ENCODE results near the gene ADAMTS14.
"Not testable (repeated sequence)": the region's sequence is repeated elsewhere in the genome, so short reads cannot be mapped to it uniquely, and the experiment has no call there.

ADAMTS14 gene, protein sequence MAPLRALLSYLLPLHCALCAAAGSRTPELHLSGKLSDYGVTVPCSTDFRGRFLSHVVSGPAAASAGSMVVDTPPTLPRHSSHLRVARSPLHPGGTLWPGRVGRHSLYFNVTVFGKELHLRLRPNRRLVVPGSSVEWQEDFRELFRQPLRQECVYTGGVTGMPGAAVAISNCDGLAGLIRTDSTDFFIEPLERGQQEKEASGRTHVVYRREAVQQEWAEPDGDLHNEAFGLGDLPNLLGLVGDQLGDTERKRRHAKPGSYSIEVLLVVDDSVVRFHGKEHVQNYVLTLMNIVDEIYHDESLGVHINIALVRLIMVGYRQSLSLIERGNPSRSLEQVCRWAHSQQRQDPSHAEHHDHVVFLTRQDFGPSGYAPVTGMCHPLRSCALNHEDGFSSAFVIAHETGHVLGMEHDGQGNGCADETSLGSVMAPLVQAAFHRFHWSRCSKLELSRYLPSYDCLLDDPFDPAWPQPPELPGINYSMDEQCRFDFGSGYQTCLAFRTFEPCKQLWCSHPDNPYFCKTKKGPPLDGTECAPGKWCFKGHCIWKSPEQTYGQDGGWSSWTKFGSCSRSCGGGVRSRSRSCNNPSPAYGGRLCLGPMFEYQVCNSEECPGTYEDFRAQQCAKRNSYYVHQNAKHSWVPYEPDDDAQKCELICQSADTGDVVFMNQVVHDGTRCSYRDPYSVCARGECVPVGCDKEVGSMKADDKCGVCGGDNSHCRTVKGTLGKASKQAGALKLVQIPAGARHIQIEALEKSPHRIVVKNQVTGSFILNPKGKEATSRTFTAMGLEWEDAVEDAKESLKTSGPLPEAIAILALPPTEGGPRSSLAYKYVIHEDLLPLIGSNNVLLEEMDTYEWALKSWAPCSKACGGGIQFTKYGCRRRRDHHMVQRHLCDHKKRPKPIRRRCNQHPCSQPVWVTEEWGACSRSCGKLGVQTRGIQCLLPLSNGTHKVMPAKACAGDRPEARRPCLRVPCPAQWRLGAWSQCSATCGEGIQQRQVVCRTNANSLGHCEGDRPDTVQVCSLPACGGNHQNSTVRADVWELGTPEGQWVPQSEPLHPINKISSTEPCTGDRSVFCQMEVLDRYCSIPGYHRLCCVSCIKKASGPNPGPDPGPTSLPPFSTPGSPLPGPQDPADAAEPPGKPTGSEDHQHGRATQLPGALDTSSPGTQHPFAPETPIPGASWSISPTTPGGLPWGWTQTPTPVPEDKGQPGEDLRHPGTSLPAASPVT

DNA sequence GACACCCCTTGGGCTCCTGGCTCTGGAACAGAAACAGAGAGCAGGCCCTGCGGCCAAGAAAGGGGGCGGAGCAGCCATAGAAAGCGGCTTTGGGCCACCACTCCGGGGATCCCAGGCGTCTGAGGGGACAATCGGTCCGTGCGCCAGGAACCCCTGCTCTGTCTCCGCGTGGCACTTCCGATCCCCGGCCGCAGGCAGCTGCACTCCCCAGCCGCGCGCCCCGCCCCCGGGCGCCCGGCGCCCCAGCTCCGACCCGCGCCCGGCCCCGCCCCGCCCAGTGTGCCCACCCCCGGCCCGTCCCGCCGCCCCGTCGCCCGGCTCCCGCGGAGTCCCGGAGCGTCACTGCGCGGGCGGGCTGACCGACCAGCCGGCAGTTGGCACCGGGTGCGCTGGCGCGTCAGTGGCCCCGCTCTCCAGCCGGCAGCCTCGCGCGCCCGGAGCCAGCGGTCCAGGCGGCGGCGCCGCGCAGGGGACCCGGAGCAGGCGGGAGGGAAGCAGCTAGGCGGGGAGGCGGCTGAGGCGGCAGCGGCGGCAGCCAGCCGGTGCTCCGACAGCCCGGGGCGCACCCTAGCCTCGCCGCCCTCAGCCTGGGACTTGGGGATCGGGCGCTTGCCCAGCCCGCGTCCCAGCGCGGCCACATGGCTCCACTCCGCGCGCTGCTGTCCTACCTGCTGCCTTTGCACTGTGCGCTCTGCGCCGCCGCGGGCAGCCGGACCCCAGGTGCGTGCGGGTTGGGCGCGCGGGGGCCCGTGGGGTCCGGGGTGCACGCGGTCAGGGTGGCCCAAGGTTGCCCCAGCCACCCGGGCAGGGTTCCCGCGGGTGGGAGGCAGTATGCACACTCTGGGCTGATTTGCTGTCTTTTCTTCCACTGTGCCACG lies at the start of gene ADAMTS14:
TSS of gene ADAMTS14 (plus strand) at position 342 of the 878 bp plus-strand sequence. CDS start at position 639, 297 bp downstream.
- no peak for DNase-seq (ENCODE audit: low spot score)

DNA sequence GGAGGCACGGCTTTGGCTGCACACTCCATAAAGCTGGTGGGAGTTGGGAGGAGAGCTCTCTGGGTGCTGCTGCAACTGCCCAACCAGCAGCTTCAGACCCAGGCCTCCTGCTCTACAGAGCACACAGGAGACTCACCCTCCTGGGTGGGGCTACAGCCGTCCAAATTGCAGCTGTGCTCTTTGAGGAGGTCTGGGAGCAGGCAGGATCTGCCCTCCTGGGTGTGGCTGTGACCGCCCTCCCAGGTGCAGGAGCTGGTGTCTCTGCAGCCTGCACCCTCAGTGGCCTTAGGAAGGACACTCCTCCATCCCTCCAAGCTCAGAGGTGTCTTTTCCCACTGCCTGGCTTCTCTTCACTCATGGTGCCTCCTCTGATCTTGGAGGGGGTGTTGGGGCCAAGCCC lies 49.8 kb upstream of the ADAMTS14 start:
- DNase-seq (ENCODE audit: low spot score) = no peak

DNA sequence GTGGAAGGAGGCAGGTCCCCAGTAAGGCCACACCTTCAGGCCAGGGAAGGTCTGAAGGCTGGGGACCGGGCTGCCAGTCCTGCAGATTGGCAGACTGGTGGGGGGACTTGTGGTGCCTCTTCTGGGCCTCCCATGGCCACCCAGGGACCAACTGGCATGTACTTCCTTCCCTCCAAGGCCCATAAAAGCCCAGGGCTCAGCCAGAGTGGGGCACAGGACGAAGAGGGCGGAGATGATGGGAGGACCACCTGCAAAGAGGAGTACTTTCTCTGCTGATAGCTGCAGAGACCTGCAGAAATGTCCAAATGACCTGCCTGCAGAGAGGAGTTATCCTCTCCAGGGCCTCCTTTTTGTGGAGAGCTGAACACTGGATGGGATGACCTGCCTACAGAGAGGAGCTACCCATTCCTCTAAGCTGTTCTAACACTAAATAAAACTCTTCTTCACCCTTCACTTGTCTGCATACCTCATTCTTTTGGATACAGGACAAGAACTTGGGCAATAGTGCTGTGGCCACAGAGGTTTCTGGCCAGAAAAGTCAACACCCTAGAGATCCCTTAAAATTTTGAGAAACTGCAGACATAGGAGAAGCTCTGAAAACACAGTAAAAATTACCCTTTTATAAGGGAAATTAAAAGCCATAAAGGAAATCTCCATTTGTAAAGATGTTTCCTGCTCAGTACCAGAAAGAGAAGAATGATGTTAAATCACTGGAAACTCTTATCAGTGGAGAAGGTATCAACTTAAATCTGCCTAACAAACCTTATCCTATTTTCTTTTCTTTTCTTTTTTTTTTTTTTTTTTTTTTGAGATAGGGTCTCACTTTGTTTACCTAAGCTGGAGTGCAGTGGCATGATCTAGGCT lies 49.1 kb upstream of the ADAMTS14 start:
- DNase-seq (ENCODE audit: low spot score) = no peak

DNA sequence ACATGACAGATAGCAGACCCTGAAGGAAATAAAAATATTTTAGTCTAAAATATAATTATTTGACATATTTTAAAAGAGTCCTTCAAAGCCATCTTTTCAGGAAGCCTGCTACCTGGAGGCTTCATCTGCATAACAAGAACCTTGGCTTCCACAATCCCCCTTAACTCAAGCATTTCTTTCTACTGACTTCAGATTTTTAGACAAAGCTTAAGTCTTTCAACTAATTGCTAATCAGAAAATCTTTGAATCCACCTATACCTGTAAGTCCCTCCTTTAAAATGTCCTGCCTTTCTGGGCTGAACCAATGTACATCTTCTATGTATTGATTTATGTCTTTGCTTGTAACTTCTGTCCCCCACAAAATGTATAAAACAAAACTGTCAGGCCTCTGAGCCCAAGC lies 46.2 kb upstream of the ADAMTS14 start:
- no peak for DNase-seq (ENCODE audit: low spot score)

DNA sequence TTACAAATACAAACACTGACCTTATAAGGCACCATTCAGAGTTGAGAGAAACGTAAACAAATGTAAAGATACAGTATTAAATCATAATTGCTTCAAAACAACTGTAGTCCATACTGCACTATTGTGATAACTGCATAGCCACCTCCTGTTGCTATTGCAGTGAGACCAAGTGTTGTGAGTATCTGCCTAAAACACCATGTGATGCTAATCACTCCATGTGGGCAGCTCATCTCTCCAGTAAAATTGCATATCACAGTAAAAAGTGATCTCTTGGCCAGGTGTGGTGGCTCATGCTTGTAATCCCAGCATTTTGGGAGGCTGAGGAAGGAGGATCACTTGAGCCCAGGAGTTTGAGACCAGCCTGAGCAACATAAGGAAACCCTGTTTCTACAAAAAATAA lies 43.0 kb upstream of the ADAMTS14 start:
- no peak for DNase-seq (ENCODE audit: low spot score)

DNA sequence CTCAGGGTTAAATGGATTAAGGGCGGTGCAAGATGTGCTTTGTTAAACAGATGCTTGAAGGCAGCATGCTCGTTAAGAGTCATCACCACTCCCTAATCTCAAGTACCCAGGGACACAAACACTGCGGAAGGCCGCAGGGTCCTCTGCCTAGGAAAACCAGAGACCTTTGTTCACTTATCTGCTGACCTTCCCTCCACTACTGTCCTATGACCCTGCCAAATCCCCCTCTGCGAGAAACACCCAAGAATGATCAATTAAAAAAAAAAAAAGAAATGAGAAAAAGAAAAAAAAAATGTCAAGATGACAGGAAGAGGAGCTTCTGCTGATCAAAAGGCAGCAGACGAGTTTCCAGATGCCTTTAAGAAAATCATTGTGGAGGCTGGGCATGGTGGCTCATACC lies 40.6 kb upstream of the ADAMTS14 start:
- not testable (repeated sequence) for DNase-seq (ENCODE audit: low spot score)

DNA sequence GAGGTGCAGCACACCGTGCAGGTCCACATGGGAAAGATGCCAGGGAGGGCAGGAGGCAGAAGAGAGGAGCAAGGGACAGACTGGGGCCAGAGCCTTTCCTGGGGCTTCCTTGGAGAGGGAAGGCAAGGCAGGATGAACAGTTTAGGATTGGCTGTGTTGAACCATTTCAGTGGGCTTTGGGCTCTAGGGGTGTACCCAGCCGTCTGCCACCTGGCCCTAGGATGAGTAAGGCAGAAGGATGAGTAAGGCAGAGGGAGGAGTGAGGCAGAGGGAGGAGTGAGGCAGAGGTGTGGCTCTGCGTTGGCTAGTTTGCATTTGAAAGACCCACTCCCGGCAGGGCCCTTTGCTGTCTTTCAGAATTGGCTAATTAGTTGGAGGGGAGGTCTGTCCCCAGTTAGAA lies 38.3 kb upstream of the ADAMTS14 start:
- no peak for DNase-seq (ENCODE audit: low spot score)

DNA sequence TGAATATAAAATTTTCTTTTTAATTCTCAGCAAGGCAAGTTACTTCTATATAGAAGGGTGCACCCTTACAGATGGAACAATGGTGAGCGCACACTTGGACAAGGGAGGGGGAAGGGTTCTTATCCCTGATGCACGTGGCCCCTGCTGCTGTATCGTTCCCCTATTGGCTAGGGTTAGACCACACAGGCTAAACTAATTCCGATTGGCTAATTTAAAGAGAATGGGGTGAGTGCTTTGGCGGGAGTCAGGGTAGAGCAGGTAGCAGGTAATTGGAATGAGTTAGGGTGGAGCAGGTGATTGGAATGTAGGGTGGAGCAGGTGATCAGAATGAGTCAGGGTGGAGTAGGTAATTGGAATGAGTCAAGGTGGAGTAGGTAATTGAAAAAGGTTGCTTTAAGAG lies 37.8 kb upstream of the ADAMTS14 start:
- not testable (repeated sequence) for DNase-seq (ENCODE audit: low spot score)

DNA sequence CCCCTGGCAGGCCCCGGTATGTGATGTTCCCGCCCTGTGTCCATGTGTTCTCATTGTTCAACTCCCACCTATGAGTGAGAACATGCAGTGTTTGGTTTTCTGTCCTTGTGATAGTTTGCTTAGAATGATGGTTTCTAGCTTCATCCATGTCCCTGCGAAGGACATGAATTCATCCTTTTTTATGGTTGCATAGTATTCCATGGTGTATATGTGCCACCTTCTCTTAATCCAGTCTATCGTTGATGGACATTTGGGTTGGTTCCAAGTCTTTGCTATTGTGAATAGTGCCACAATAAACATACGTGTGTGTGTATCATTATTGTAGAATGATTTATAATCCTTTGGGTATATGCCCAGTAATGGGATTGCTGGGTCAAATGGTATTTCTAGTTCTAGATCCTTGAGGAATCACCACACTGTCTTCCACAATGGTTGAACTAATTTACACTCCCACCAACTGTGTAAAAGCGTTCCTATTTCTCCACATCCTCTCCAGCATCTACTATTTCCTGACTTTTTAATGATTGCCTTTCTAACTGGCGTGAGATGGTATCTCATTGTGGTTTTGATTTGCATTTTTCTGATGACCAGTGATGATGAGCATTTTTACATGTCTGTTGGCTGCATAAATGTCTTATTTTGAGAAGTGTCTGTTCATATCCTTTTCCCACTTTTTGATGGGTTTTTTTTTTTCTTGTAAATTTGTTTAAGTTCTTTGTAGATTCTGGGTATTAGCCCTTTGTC lies 32.5 kb upstream of the ADAMTS14 start:
- not testable (repeated sequence) for DNase-seq (ENCODE audit: low spot score)

DNA sequence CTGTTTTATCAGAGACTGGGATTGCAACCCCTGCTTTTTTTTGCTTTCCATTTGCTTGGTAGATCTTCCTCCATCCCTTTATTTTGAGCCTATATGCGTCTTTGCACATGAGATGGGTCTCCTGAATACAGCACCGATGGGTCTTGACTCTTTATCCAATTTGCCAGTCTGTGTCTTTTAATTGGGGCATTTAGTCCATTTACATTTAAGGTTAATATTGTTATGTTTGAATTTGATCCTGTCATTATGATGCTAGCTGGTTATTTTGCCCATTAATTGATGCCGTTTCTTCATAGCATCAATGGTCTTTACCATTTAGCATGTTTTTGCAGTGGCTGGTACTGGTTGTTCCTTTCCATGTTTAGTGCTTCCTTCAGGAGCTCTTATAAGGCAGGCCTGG lies 29.0 kb upstream of the ADAMTS14 start:
- DNase-seq (ENCODE audit: low spot score) = not testable (repeated sequence)

DNA sequence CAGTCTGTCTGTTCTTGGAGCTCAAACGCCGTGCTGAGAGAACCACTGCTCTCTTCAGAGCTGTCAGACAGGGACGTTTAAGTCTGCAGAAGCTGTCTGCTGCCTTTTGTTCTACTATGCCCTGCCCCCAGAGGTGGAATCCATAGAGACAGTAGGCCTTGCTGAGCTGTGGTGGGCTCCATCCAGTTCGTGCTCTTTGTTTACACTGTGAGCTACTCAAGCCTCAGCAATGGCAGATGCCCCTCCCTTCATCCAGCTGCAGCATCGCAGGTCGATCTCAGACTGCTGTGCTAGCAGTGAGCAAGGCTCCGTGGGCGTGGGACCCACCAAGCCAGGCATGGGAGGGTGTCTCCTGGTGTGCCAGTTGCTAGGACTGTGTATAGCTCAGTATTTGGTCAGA lies 27.3 kb upstream of the ADAMTS14 start:
- not testable (repeated sequence) for DNase-seq (ENCODE audit: low spot score)

DNA sequence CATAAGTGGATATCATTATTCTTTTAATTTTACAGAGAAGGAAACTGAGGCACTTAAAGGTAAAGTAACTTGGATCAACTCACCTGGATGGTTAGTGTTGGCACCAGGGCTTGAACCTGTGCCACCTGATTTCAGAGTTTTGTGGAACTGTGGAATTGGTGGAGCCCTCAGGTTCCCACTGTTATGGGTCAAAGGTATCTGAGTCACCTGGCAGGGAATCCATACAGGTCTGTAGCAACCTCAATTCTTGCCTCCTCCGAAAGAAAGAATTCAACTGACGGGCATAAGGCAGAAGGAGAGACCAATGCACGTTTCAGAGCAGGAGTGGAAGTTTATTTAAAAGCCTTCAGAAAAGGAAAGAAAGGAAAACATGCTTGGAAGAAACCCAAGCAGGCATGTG lies 25.2 kb upstream of the ADAMTS14 start:
- DNase-seq (ENCODE audit: low spot score) = no peak

DNA sequence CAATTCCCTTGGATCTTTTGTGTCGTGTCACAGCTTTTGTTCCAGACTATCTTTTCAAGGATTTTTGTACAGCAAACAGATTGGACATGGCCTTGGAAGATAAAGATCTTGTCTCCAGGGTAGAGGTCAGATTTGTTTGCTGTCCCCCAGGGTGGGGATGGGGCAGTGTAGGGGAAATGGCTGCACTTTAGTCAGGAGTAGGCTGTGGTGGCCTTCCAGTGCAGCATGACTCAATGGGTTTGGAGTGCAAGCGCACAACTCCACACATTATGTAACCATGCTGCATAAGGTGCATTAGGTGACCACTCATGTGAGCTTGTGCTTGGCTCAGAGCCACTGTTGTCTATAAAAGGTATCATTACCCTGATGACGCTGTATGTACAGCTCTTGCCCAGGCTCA lies 23.9 kb upstream of the ADAMTS14 start:
- DNase-seq (ENCODE audit: low spot score) = no peak

DNA sequence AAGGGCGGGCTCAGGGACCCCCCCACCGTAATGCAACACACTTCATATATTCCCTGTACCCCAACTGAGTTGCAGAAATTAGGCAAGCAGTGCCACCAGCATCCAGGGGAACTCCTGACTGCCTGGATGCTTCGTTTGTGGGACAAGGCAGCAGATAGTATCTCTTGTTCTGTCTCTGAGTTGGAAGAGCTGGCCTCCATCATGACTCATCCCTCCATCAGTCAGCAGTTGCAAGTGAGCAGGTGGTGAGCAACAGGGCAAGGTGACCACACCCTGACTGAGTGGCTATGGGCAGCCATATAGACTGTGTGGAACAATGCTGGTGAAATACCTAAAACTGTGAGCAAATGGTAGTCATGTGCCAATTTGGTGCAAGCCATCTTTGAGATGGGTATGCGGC lies 22.8 kb upstream of the ADAMTS14 start:
- no peak for DNase-seq (ENCODE audit: low spot score)

DNA sequence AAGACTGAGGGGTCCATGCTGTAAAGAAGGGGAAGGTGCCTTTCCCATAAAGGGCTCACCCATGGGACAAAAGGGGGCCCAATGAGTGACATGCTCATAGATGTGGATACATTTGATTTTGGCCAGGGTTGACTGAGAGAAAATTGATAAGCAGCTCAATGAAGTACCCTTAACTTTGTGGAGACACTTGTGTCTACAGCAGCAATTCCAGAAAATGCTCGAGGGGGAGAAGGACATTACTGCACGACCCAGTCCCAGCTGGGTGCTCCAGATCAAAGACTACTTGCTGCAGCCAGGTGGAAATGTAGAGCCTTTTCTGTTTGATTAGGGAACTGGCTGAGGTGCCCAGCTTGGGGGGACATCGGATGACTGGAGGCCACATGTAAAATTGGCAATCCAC lies 22.2 kb upstream of the ADAMTS14 start:
- no peak for DNase-seq (ENCODE audit: low spot score)

DNA sequence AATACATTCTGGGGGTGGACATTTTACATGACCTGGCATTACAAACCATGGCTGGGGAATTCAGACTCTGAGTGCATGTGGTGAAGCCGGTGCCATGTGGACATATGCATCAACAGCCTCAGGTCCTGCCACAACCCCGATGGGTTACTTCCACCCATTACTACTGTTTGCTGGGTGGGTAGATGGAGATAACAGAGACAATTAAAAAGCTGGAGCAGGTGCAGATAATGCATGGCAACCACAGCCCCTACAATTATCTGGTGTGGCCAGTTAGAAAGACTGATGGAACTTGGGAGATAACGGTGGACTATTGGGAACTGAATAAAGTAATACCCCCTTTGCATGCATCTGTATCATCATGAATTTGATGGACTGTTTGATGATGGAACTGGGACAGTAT lies 21.6 kb upstream of the ADAMTS14 start:
- no peak for DNase-seq (ENCODE audit: low spot score)

DNA sequence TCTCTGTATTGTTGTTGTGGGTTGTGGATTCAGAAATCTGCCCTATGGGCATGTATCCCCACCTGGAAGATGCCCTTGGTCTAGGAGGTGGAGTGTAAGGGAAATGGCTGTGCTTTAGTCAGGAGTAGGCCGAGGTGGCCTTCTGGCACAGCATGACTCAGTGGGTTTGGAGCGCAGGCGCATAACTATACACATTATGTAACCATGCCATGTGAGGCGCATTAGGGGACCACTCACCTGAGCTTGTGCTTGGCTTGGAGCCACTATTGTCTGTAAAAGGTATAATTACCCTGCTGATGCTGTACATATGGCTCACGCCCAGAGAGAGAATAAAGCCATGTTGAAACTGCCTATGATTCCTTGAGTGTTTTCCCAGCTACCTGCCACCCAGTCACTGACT lies 20.6 kb upstream of the ADAMTS14 start:
- no peak for DNase-seq (ENCODE audit: low spot score)

DNA sequence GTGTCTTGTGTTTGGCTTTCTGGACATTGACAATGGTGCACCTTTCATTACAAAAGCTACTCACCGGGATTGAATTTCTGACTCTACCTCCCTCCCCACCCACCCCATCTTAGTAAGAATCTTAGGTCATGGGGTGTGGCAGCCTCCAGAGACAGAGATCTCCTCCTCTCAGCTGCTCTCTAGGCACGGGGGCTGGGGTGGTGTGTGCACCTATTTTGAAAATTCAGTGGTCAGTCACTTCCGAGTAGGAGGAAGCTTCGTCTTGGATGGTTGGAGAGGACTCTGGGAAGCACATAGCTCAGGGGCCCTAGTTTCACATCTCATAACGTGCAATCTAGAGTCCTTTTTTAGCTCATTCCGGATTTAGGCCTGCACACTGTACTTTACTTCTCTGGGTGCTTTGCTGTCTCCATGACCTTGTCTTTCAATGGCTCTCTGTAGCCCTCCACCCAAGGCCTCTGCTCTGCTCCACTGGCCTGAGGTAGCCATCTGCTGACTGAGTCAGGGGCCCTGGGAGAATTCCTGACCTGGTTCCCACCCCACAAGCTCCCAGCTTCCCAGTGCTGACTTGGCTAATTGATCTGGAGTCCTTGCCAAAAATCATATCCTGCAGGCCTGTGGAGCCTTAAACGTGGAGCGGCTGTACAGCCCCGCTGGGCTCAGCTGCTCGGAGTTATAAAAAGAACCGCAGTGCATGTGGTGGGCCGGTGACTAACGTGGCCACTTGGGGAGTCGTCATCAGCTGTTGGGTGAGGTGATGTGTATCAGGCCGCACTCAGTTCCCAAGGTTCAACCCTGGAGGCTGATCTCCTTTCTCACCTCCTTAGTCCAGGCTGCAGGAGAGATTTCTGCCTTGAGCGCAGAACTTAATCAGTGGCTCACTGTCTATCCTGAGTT lies 19.3 kb upstream of the ADAMTS14 start:
- no peak for DNase-seq (ENCODE audit: low spot score)

DNA sequence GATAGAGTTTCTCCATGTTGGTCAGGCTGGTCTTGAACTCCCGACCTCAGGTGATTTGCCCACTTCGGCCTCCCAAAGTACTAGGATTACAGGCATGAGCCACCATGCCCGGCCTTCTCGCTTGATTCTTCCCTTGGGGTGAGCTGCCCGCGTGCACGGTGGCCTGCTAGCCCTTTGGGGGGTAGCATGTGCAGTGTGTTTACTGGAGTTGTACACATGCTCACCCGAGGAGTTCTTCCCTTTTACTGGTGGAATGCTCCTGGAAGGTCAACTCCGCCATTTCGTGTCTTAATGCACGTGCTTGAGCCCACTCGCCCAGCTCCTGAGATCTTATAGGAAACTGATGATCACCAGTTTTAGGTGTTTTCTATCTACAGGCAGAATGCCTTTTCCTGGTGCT lies 17.0 kb upstream of the ADAMTS14 start:
- DNase-seq (ENCODE audit: low spot score) = no peak
